ENCODE results near the gene STAG1.

Gene STAG1

GRCh38 chr3:136296960-136297359 lies 455.2 kb downstream of the STAG1 start:
- DNase-seq (ENCODE audit: low read depth): no peak
- H3K4me3 ChIP-seq (ENCODE audit: low read length): no peak overlapping the region
- no peak for TF ChIP-seq CTCF (conservative IDR thresholded peaks at IDR 0.05; ENCODE audit: low read depth, low read length)

- TF ChIP-seq CTCF (conservative IDR thresholded peaks at IDR 0.05; ENCODE audit: low read depth, low read length): no peak
- H3K4me3 ChIP-seq (ENCODE audit: low read length): no peak overlapping the region
- no peak for DNase-seq (ENCODE audit: low read depth)
These were observed 458.0 kb downstream of the STAG1 start for GRCh38 chr3:136294176-136294575.

- DNase-seq (ENCODE audit: low read depth): no peak
- no peak for TF ChIP-seq CTCF (conservative IDR thresholded peaks at IDR 0.05; ENCODE audit: low read depth, low read length)
- H3K4me3 ChIP-seq (ENCODE audit: low read length): no peak overlapping the region
These were observed 458.9 kb downstream of the STAG1 start for GRCh38 chr3:136293279-136293678.

- no peak for TF ChIP-seq CTCF (conservative IDR thresholded peaks at IDR 0.05; ENCODE audit: low read depth, low read length)
- no peak overlapping the region for H3K4me3 ChIP-seq (ENCODE audit: low read length)
- no peak for DNase-seq (ENCODE audit: low read depth)
These were observed 459.7 kb downstream of the STAG1 start for GRCh38 chr3:136292500-136292899.

DNA sequence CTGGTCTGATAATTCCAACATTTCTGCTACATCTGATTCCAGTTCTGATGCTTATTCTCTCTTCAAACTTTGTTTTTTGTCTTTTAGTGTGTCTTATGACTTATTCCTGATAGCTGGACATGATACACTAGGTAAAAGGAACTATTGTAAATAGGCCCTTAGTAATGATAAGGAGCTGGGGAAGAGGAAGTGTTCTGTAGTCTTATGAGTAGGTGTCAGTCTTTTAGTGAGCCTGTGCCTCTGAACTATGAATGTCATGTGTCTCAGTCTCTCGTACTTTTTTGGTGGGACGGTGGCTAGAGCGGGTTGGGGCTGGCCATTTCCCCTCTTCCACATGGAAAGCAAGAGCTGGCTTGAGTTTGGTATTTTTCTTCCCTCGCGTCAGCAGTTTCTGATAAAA lies 460.9 kb downstream of the STAG1 start:
- no peak overlapping the region for H3K4me3 ChIP-seq (ENCODE audit: low read length)
- DNase-seq (ENCODE audit: low read depth): no peak
- TF ChIP-seq CTCF (conservative IDR thresholded peaks at IDR 0.05; ENCODE audit: low read depth, low read length): no peak

All from retinal pigment epithelial cell (primary cell).